GM21381 (cell line): ENCODE results near the gene TPX2.

Experiments
- ATAC-seq: cut with Tn5 transposase; IDR thresholded peaks from one replicate; pipeline ENCODE4 v1.9.1; 2021; ENCODE audit warnings: mild to moderate bottlenecking, moderate library complexity; ENCODE audit not compliant: unreplicated experiment

Gene TPX2

GRCh38 chr20:31830406-31830981, 91.4 kb downstream of the TPX2 start:
- ATAC-seq = no peak

- no peak for ATAC-seq
Observed at GRCh38 chr20:31831211-31831610, 92.1 kb downstream of the TPX2 start.

DNA sequence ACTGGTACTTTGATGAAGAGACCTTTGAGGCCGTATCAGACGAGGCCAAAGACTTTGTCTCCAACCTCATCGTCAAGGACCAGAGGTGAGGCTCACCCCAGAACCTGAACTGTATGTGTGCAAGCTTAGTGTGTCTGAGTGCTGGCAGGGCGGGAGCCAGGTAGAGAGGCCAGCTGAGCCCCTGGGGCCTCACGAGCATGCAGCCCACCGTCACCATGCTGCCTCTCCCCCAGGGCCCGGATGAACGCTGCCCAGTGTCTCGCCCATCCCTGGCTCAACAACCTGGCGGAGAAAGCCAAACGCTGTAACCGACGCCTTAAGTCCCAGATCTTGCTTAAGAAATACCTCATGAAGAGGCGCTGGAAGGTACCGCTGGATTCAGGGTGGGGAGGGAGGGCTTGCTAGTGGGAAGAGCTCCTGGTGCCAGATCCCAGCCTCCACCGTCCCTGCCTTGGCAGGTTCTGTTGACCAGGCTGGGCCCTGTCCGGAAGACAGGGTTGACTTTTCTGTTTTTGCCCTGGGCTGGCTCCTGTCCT, 92.7 kb downstream of the TPX2 start:
- no peak for ATAC-seq

DNA sequence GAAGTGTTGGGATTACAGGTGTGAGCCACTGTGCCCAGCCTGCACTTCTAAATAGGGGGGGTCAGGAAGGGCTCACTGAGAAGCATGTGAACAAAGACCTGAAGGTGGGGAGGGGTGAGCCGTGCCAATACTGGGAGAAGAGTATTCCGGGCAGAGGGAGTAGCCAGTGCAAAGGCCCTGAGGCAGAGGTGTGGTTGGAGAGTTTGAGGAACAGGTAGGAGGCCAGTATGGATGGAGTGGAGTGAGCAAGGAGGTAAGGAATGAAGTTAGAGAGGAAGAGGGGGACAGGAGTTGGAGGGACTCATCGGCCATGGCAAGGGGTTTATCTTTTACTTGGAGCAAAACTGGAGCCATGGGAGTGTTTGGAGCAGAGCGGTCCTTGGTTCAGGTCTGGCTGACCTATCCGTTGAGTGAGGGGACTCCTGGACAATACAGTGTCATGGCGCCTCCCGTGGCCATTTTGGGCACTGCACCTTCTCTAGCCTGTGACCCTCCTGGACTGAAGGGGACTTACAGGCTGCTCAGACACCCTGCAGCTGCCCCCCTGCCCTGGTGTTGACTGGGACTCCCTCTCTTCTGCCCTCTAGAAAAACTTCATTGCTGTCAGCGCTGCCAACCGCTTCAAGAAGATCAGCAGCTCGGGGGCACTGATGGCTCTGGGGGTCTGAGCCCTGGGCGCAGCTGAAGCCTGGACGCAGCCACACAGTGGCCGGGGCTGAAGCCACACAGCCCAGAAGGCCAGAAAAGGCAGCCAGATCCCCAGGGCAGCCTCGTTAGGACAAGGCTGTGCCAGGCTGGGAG, 94.2 kb downstream of the TPX2 start:
- ATAC-seq = no peak

GRCh38 chr20:31833931-31834521, 94.9 kb downstream of the TPX2 start:
- no peak for ATAC-seq

GRCh38 chr20:31835554-31835953, 96.5 kb downstream of the TPX2 start:
- no peak for ATAC-seq

- peak; percentile 78 for ATAC-seq
Observed at GRCh38 chr20:31835977-31836852, 97.1 kb downstream of the TPX2 start.

DNA sequence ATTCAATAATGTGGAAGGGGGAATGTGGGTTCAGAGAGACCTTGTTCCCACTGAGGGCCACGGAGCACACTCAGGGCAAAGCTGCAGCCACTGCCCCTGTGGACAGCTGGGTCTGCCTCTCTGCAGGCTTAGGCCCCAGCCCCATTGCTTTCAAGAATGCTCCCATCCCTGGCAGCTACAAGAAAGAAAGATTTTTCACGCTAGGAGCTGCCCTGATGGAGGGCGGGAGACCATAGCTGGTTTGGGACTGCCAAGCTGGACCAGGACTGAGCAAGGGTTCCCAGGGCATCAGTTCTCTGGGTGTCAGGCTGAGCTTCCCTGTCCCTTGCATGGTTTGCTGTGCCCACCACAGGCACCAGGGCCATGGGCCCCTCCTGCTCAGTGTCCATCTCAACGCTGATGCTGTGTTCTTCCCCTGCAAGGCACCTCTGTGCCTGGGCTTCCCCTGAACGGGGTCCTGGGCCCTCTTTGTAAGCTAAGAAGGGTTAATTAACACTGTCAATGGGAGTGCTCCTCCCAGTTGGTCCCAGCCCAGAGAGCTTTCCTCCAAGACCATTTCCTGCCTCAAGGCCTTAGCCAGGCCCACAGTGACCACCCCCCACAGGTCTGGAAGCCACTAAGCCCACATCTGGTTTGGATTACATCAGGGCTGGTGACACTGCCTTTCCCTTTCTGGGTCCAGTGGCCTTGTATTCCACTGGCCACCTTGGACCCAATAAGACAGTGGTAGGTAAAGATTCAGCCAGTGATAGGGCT, 97.9 kb downstream of the TPX2 start:
- ATAC-seq = no peak

- no peak for ATAC-seq
Observed at GRCh38 chr20:31837896-31838397, 98.9 kb downstream of the TPX2 start.

DNA sequence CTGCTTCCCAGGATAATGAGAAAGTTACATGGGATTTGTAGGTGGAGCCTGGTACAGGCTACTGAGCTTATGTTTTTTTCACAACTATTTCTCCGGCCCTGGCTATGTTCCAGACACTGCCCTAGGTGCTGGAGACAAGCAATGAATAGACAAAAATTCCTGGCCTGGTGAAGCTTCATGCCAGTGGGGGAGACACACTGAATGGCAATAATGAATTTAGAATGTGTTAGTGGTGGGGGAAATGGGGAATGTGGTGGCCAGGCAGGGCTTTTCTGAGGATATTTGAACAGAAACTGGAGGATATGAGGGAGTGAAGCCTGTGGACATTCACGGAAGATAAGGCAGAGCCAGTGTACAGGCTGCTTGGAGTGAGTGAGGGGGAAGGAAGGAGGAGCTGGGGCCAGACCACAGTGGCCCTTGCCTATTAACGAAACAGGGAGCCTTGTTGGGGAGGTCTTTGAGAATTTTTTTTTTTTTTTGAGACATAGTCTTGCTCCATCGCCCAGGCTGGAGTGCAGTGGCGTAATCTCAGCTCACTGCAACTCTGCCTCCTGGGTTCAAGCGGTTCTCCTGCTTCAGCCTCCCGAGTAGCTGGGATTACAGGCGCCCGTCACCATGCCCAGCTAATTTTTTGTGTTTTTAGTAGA, 99.7 kb downstream of the TPX2 start:
- ATAC-seq = no peak

- no peak for ATAC-seq
Observed at GRCh38 chr20:31839782-31840487, 100.8 kb downstream of the TPX2 start.

- no peak for ATAC-seq
Observed at GRCh38 chr20:31840906-31841816, 102.1 kb downstream of the TPX2 start.

DNA sequence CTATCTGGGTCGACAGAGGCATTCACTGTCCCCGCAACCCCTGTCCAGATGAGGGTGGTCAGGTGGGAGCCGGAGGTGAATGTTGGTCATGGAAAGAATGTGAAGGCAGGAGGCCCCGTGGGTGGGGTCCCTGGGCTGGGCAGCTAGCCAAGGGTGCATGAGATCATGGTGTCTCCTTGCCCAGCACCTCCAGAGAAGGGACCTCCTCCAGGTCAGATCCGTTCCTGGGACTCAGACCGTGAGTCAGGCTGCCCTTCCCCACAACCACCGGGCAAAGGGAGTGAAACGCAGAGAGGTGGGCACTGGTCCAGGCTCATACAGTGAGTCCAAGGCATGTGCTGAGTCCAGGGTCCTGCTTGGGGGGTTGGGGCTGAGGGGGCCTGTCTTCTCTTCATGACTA, 102.8 kb downstream of the TPX2 start:
- no peak for ATAC-seq

- ATAC-seq = no peak
Observed at GRCh38 chr20:31842471-31843157, 103.5 kb downstream of the TPX2 start.

- no peak for ATAC-seq
Observed at GRCh38 chr20:31843288-31843687, 104.2 kb downstream of the TPX2 start.

DNA sequence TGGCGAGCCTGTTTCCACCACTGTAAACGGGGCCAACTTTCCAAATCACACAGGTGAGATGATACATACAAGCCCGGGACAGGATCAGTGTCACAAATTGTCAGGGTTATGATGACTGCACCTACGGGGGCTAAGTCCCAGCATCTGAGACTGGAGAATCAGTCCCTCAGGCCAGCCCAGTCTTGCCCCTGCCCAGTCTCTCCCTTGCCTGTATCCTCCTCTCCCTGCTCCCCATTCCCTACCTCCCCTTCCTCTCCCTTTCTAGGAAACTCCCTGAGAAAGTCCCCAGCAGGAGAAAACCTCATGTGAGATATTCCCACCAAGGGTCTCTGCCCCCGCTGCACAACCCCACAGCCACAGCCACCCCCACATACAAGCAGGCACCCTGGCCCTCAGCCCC, 104.8 kb downstream of the TPX2 start:
- no peak for ATAC-seq

- no peak for ATAC-seq
Observed at GRCh38 chr20:31844737-31845299, 105.7 kb downstream of the TPX2 start.
